K562 (cell line): ENCODE measurements around the gene TAF9. TPM values are rescaled to one million over a fixed set of nuclear protein-coding genes. Genes with fewer than 3 reads are reported as not detected.

Experiments
- ARID3A ChIP-seq: IDR thresholded peaks from 2 replicates; pipeline ENCODE4 v1.6.1; 2012; ENCODE audit warnings: low read depth, low read length, improper control_type of control experiment, borderline replicate concordance
- FOSL1 ChIP-seq: fragments of 200-800 bp; sonication (Bioruptor generic); conservative IDR thresholded peaks from 2 replicates; pipeline ENCODE4 v1.6.1; 2016; ENCODE audit warnings: missing genetic modification characterization, missing compliant biosample characterization
- POLR2AphosphoS5 ChIP-seq: IDR thresholded peaks from 2 replicates; pipeline ENCODE4 v1.6.1; 2011; ENCODE audit warnings: mild to moderate bottlenecking, low read depth, low read length, moderate library complexity; ENCODE audit not compliant: control insufficient read depth, insufficient read depth
- TFAM ChIP-seq: fragments of 250-450 bp; sonication (Bioruptor Pico); conservative IDR thresholded peaks from 2 replicates; pipeline ENCODE4 v1.5.0; 2021; ENCODE audit warnings: mild to moderate bottlenecking, moderate library complexity
- ZBTB40 ChIP-seq, 2 experiments: fragments of 450-650 bp in 1 of 2; sonication (generic) in 1 of 2; formaldehyde crosslinking in 1 of 2; IDR thresholded peaks; 2 replicates each; pipeline versions ENCODE4 v1.7.1 to v1.9.0; 2016 to 2022; ENCODE audit warnings: inconsistent platforms in 1 of 2, mild to moderate bottlenecking in 1 of 2, missing genetic modification reagents in 1 of 2
- ZBTB5 ChIP-seq: fragments of 450-650 bp; IDR thresholded peaks from 2 replicates; pipeline ENCODE4 v1.6.1; 2017; ENCODE audit warnings: antibody characterized with exemption
- ZNF740 ChIP-seq, 3 experiments: fragments of 200-800 bp in 1 of 3; sonication (Bioruptor generic) in 1 of 3; sonication (generic) in 1 of 3; formaldehyde crosslinking in 1 of 3; IDR thresholded peaks; 2 replicates each; pipeline versions ENCODE4 v1.6.1 to v1.8.0; 2016 to 2022; ENCODE audit warnings: mild to moderate bottlenecking in 2 of 3, missing compliant biosample characterization in 2 of 3, missing genetic modification characterization in 2 of 3, missing genetic modification reagents in 1 of 3
- ZNF766 ChIP-seq: fragments of 200-800 bp; sonication (Bioruptor generic); conservative IDR thresholded peaks from 2 replicates; pipeline ENCODE4 v1.6.1; 2016; ENCODE audit warnings: missing genetic modification characterization, missing compliant biosample characterization
- polyA plus RNA-seq, 8 experiments: library from polyadenylated mRNA; depleted of rRNA in 4 of 8; stranded (reverse) in 5 of 8; unstranded in 3 of 8; fragments of >200 nt; fragmentation: Nextera tagmentation in 2 of 8; fragmentation: Illumina TruSeq in 1 of 8; extraction: Ambion mirVana in 2 of 8; extraction: Trizol in 1 of 8; gene quantifications; 2 replicates each; pipeline versions ENCODE4 v1.2.1 to v1.2.3, GENCODE V29; 2011 to 2014; ENCODE audit warnings: inconsistent platforms in 1 of 8, missing spikeins in 1 of 8
- total RNA-seq, 7 experiments: library from RNA; depleted of rRNA in 6 of 7; stranded (reverse); fragments of >200 nt in 6 of 7; fragmentation: Illumina TruSeq in 2 of 7; extraction: Trizol in 2 of 7; gene quantifications; 2 replicates each; pipeline versions ENCODE4 v1.2.1 to v1.2.3, GENCODE V29; 2011 to 2021; ENCODE audit warnings: low replicate concordance in 1 of 7

TAF9 gene
- total and polyA plus RNA-seq, 9 of the 15 experiments (the other 6 are each of a cell fraction or from before 2014, with no cell fraction given), result 119 to 566 (median 207) TPM

- no peak; the same call in none of the 2 replicates for TF ChIP-seq ZBTB40 (IDR thresholded peaks at IDR 0.05)
- TF ChIP-seq ZBTB40 (CRISPR knock-in tag; IDR thresholded peaks at IDR 0.05), result no peak
- TF ChIP-seq ARID3A, result no peak
- no peak for TF ChIP-seq ZNF766 (CRISPR knock-in tag)
- TF ChIP-seq FOSL1 (tag), result peak; percentile 29
- TF ChIP-seq TFAM (CRISPR knock-in tag), result no peak
- no peak for TF ChIP-seq ZBTB5
- peak; percentile 12; the same call in 1 of the 2 replicates for TF ChIP-seq POLR2AphosphoS5
- TF ChIP-seq ZNF740 (CRISPR knock-in tag; IDR thresholded peaks at IDR 0.05), result peak; percentile 89; the same call in 1 of the 2 replicates
- peak in 1 of 2 experiments; percentile 97; a peak in 2 of 4 replicates for TF ChIP-seq ZNF740 (tag; IDR thresholded peaks at IDR 0.05)
These were observed 621 bp downstream of the TAF9 start (continued) for GRCh38 chr5:69368458-69369339.
